IPS-NIHi7 (cell line): ENCODE results near the gene CMSS1.

Experiments used
- DNase-seq: peaks from one replicate; pipeline ENCODE4 v3.0.0; 2012; ENCODE audit warnings: mixed read lengths; ENCODE audit errors: extremely low spot score

The CMSS1 gene

DNA sequence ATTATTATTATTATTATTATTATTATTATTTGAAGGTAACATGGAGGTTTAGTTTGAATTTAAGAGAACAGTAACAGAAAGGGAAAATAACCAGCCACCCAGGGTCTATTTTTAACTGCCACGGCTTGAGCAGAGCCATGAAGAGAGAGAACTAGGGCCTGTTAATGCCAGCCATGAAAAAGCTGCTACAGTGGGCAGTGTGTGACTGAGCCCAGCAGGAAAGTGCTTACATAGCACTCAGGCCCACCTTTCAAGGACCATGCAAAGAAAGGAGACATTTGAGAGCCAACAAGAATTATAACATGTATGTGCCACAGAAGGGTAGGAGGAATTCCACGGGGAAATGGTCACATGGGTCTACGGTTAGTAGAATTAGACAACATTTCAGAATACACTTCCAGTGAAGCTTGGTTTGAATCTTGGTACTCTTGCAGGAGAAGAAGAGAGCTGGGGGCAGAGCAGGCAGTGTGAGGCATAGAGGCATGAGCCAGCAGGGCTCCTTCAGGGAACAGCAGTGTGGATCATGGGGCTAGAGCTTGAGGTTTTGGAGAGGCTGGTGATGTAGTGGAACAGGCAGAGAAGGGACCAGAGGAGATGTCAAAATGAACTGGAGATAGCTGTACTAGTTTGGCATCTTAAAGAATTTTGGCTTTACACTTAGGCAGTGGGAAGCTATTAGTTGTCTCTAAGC, 140.7 kb downstream of the CMSS1 start:
- DNase-seq: no peak

DNA sequence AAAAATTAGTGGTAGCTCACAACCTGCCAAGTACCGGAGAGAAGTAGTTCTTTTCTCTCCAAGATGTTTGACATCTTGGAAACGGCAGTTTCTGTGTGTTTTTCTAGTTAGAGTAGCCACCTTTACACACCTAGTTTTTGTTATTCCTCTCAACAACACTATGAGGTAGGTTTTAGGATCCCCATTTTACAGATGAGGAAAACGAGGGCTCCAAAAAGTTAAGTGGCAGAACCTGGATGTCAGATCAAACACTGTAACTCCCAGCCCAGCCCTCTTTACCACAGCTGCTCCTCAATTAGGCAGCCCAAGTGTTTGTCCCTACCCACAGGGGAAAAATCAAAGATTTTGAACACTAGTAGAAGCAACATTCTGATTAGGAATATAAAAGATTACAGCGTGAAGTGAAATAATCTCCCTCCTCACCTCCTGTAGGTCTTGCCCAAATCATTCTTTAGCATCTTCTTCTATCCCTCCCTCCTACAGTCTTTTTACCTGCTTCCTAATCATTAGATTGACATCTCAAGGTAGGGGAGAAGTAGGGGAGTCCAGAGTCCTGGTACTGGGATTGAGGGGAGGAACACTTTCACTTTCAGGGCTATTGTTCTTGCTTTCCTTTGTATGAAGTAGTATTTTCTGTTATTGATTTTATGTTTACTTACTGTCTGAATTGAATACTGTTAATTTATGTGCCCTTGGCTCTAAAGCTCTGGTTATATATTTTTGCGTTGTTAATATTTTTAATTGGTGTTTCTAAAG, 142.6 kb downstream of the CMSS1 start:
- DNase-seq: no peak

DNA sequence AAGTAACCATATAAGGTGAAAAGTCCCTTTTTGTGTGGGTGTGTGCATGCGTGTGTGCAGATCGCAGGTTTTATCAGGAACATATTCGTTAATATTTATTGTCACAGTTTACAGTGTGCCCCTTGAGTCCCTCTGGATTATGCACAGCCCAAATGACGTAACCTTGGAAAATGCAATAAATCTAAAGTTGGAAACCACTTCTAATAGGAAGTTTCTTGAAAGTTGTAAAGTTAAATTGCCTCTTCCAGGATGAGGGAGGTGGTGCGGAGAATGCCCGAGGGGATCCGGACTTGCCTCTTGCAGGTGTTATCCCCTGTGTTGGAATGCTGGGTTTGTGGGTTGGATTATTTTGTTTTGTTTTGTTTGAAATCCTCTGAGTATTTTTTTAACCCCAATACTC, 143.3 kb downstream of the CMSS1 start:
- no peak for DNase-seq

DNA sequence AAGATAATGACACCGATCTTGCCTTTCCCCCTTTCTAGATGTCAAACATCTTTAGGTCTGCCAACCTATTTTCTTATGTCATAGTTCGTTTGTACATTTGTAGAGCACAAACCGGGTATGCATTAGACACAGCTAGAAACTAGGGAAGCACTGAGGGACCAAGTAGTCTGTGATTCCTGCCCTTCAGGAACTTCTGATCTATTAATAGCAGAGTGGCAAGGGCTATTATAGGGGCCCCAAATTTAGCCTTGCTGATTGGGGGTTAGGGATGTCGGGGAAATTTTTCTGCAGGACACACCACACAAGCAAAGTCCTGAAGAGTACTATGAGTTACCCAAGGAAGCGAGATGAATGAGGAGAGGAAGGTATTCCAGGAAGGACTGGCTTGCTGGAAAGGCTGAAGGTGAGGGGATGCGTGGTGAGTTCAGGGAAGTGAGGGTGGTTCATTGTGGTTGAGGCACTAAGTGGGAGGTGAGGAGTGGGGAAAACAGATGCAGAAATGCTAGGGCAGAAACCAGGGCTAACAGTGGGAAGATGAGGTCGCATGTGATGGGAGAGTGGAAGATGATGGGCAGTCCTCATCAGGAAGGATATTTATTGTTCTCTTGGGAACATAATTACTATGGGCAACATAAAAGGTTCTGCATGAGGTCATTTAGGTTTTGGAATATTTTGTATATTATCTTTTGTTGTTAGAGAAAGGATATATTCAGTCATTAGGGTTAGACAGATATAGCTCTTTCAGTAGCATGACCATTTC, 144.3 kb downstream of the CMSS1 start:
- no peak for DNase-seq

DNA sequence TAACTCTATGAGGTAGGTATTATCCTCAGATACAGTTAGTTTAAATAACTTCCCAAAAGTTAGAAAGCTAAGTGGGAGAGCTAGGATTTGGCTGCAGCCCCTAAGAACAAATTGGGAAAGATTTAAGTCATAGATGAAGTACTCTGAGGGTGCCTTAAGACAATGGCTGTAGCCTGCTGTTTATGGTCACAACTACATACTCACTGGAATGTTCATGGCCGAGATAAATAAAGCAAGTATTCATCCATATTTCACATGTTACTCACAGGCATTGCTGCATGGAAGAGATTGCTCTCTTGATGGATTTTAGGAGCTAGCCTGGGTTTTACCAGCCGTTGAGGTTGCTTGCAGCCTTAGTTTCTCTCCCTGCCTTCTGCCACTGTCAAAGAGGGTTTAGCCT, 145.0 kb downstream of the CMSS1 start:
- DNase-seq: no peak

DNA sequence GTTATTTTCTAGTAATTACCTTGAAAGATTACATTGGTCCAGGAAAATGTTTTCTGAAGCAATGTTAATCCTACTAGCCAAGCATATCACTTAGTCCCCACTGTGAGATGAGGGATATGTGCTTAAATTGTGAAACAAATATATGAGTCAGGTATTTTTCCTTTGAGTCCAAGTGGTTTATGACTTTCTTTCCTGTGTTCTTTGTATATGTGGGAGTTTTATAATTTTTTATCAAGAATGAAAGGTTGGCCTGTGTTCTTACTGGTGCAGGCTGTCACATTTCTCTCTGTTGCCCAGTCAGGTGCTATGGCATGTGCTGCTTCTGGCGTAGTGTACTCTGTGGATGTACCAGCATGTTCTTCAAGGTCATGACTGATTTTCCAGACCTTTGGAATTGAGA, 147.4 kb downstream of the CMSS1 start:
- DNase-seq: no peak

DNA sequence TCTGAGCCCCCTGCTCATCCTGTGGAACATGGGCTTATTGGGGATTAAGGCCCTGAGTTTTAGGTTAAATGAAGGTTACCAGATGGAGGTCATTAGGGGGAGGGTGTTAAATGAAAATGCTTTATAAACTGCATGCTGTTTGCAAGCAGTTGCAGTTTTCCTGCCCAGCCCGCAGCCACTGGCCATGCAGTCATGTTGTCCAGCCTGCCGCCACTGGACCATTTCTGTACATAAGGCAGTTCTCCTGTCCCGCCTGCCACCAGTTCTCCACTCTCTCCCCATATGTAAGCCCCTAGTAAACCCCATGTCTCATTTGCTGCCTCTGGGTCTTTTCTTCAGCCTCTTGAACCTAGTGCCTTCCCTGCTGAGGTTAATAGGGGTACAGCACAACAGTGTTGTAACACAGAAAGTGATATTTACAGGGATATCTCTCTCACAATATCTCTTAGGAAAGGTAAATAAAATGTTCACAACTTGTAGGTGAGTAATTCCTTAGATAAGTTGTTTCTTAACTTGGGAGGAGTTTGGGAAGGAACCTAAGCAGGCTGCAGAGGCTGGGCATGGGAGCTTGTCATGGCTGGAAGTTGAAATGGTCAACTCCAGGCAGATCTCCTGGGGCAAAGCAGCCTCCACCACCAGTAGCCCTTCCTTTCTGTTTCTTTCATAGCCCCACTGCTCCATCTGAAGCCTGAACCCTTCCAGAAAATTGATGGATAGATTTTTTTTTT, 148.2 kb downstream of the CMSS1 start:
- no peak for DNase-seq

DNA sequence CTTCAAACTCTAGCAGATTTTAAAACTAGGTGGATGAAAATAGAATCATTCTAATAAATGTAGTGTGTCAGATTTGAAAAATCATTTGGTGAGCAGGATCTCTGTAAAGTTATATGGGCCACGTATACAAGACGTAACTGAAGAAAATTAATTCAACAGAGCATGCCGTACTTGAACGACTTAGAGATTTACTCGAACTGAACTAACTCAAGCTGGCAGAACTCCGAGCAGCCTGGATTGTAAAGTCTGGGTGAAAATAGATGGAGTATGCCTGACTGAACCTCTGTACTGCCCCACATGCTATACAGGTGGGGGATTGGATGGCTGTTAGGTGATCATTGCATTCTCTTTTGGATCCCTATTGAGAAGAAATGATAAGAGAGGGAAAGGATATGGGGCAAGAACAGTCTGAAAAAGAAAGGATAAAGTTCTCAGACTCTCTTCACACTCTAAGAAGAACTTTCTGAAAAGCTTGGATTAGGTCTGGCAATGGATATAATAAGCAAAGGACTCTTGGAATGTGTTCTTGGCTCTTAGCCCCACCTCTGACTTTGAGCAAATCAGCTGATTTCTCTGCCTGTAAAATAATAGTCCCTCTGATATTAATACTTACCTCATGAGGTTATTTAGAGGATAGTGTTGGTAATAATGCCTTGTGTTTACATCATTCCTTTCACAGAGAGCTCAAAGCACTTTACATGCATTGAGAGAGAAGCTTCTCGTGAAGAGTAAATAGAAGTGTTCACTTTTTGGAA, 149.2 kb downstream of the CMSS1 start:
- no peak for DNase-seq

DNA sequence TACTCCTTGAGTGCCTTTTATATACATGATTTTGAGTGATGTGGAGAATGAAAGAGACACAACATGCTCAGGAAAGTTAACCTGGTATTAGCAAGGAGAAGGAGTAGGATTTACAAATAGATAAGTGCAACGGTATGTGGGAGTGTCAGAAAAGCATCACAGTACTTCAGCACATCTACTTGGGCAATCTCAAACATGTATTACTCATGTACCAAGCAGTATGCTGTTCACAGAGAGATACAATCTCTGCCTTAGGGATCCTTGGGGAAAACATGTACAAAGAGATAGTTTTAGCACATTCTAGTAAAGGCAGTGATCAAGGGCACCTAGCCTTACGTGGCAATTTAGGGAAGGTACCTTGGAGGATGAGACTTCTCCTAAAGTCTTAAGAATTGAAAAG, 150.1 kb downstream of the CMSS1 start:
- DNase-seq: no peak

DNA sequence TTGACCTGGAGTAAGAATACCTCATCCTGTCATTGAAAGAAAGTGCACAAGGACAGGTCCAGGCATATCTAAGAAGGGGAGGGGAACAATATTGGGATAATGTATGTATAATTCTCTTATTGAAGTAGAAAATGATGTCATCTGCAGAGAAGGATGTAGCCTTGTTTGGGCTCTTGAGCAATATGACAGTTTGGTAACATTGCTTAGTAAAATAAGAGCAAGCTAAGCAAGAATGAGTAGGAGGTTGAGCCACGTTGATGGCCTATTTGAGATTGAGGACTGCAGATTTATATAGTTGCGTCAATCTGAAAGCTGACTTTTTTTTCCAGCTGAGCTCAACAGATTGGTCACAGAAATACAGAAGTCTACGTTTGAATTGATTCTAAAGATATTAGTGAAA, 151.5 kb downstream of the CMSS1 start:
- no peak for DNase-seq

DNA sequence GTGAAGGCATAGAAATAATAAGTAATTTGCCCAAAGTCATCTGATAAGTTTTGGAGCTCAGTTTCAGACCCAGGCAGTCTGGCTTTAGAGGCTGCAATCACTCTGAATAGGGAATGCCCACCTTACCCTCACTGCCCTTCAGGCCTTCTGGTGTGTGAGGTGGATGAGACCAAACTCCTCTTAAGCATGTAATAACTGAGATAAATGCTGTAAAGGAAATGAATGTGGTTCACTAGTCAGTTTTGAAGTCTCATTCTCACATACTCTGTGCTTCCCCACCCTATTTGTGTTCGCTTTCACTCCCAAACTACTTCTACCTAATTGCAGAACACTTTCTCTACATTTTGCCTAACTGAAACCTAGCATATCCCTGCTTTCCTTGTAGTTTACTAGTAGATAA, 152.5 kb downstream of the CMSS1 start:
- no peak for DNase-seq

DNA sequence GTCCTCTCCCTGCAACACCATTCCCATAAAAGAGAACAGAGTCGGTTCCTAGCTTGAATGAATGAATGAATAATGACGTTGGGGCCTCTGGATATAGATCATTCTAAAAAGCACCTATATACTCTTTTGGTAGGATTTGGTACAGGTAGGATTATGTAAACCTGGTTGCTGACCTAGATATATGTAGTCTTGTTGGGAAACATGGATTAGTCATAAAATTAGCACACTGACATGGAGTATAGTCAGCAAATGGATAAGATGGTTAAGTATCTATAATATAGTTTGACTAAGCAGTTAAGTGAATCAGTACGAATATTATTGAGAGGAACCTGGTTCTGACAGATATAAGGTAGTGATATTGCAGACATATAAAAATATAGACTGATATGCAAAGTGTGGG, 154.1 kb downstream of the CMSS1 start:
- no peak for DNase-seq

DNA sequence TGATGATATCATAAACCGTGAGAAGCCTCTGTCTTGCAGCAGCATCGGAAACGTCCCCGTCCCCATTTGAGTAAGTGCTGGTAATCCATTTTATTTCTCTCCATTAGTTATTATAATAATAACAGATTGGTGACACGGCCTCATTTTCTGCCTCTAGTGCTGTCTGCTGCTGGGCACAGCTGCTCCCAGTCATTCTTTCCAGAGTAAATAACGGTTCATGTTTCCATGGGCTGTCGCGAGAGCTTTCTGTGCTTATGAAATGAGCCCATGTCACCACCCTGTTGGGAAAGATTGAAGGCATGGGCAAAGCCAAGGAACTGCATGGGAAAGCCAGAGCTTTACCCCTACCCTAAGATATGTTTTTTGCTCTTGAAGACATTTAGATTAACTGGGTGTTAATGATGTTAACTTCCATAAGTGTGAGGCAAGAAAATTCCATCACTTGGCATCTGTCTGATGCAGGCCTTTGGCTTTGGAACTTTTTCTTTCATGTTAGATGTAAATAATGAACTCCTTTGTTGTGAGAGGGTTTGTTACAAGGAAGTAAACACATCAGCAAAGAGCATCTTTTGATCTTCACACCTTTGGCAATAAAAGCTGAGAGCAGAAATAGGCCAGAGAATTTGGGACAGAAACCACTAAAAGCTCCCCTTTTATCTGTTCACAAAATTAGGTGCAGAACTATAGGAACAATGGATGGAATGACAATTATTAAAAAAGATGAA, 154.9 kb downstream of the CMSS1 start:
- DNase-seq: no peak

DNA sequence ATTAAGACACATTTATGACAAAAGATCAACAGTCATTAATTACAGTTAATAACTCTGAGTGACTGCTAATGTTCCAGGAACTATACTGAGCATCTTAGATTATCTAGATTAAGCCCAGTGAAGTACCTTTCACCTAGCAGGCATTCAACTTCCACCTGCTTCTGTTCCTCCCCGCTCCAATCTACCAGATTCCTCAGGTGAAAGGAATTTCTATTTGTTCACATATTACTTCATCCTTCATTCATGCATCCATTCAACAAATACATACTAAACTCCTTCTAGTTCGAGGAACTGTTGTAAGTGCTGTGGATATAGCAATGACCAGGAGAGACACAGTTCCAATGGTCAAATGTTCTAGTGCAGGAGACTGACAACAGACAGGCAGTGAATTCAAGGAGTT, 157.3 kb downstream of the CMSS1 start:
- no peak for DNase-seq

DNA sequence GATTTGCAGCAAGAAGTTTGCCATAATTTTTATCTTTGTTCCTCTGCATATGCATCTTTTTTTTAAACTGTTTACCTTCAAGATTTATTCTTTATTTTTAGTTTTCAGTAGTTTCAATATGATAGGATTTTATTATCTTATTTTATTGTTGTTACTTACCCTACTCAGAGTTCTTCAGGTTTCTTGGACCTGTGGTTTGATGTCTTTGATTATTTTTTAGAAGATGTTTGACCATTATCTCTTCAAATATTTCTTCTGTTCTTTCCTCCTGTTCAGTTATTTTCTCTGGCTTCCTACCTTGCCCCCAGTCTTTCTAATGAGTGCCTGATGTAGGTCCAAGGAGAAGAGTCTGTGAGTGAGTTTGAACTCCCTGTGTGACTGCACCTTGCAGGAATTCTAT, 158.9 kb downstream of the CMSS1 start:
- DNase-seq: no peak

DNA sequence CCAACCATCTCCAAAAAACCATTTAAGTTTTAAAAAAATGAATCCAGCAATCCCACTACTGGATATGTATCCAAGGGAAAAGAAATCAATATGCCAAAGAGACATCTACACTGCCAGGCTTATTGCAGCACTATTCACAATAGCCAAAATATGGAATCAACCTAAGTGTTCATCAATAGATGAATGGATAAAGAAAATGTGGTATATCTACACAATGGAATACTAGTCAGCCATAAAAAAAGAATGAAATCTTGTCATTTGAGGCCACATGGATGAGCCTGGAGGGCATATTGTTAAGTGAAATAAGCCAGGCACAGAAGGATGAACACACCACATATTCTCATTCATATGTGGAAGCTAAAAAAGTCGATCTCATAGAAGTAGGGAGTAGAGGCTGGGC, 160.6 kb downstream of the CMSS1 start:
- no peak for DNase-seq

DNA sequence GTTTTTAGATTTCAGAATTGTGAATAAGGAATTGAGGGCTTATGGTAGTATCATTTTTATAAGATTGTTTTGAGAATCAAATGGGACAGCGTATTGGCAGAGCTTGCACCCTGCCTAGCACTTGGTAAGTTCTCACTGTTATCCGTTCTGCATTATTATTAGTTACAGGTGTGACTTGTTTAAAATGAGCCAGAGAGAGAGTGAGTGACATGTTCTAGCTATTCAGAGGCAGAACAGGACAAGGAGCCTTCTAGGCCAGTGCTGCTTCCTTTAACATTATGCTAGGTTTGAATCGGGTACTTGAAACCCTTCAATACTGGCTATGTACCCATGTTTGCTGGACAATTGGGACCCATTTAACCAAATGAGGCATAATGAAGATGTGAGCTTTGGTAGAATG, 162.9 kb downstream of the CMSS1 start:
- no peak for DNase-seq

DNA sequence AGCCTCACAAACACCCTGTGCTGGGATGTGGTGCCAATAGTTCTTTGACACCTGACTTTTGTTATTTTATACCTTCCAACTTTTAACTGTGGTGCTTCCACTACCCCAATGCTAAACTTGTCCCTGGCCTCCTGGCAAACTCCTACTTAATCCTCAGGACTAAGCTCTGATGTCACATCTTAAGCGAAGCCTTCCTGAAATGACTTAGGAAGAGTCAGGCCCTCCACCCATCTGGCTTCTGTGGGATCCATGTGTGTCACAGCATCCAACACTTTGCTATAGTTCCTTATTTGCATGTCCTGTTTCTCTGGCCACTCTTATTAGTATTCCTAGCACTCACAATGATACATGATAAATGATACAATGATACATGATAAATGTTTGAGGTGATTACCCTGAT, 163.5 kb downstream of the CMSS1 start:
- DNase-seq: no peak

DNA sequence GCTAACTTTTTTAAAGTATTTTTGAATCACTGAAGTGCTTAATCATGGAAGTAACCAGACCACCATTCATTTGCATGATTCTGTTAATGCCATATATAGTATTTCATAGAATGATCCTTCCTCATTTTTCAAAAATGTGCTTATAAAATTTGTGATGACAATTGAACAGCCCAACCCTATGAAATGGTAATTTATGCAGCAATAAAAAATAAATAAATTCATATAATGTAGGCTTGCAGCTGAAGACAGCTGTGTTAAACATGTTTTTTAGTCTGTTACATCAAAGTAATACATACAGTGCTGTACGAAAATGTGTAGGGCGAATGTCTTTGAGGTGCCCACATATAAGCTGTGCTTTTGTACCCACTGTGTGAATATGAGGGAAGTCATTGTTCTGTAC, 165.0 kb downstream of the CMSS1 start:
- DNase-seq: no peak

DNA sequence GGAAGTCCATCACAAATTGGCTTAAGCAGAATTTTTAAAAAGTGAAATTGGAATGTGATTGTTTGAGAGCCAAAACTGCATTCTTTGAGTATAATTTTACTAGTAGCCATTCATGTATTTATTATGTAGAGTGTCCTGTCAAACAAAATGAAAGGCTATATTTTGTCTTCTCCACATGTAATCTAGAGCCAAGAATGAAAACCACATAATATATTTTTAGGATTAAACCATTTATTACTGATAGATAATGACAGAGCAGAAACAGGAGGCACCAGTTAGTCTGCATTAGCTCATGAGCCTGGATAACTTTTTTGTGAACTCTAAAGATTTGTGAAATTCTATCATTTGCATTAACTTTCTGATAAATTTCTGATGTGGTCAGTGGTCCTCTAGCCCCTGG, 166.5 kb downstream of the CMSS1 start:
- no peak for DNase-seq

DNA sequence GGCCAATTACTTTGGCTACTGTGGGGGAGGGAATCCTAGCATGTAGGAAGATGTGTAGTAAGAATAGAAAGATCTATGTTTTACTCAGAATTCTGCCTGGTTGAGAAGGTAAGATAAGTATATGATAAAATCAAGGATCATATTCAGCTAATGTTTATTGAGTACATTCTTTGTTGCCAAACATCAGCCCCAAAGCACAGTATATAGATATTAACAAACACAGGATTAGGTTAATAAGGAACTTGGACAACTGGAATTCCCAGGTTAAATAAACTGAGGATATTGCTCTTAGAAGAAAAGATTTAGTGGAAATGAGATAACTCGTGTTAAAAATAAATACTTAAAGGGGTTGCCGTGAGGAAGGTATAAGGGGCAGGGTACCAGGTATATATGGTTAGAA, 167.0 kb downstream of the CMSS1 start:
- DNase-seq: no peak
